ENCODE results near the gene DGLUCY. TPM values are rescaled to one million over a fixed set of nuclear protein-coding genes. Genes with fewer than 3 reads are reported as not detected.
"Not testable (repeated sequence)": the region's sequence is repeated elsewhere in the genome, so short reads cannot be mapped to it uniquely, and the experiment has no call there.

DGLUCY gene
- polyA plus RNA-seq, 3 donors from 2014 or later: 31.8 to 71.6 (median 50.5) TPM

- Mint-ChIP-seq H3K36me3 (peaks cover 0 to 7% (median 4%) of the 10 kb centered on the region in 3 donors), H3K4me3 (no peak overlapping the region)
These were observed 23.1 kb upstream of the DGLUCY start for GRCh38 chr14:91090743-91091142.

DNA sequence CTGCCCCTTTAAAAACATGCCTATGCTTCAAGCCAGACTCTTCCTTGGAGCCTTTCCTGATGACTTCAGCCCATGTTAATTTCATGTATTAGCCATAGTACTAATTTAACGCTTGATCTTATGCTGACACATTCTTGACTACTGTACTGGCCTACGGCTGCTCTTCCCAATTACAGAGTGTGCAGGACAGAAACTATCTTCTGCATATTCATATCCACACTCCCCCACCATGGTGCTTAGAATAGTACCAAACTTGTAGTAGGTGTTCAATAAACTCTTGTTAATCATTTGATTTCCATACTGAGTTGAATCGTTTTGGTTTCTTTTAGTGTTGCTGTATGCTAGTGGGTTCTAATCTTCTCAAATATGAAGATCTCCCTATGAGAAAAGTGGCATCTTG is 21.8 kb upstream of the DGLUCY start:
- Mint-ChIP-seq H3K36me3 (peaks cover 0 to 7% (median 4%) of the 10 kb centered on the region in 3 donors), H3K9me3 (no peaks in the 10 kb centered on the region), H3K4me1 (no peaks in the 10 kb centered on the region), H3K27me3 (ENCODE audit: low read depth in 3 of 3) (peaks cover 0 to 1% (median 1%) of the 10 kb centered on the region in 3 donors), H3K27ac (peak overlapping the region in 1 of 6 donors; percentile 20), H3K4me3 (no peak overlapping the region)
- no peak for DNase-seq

More at GRCh38 chr14:91090743-91091142, 23.1 kb upstream of the DGLUCY start:
- Mint-ChIP-seq H3K27ac (no peak overlapping the region), H3K27me3 (ENCODE audit: low read depth in 3 of 3) (peaks cover 0 to 4% (median 0%) of the 10 kb centered on the region in 3 donors), H3K4me1 (no peaks in the 10 kb centered on the region), H3K9me3 (no peaks in the 10 kb centered on the region)
- DNase-seq: no peak

DNA sequence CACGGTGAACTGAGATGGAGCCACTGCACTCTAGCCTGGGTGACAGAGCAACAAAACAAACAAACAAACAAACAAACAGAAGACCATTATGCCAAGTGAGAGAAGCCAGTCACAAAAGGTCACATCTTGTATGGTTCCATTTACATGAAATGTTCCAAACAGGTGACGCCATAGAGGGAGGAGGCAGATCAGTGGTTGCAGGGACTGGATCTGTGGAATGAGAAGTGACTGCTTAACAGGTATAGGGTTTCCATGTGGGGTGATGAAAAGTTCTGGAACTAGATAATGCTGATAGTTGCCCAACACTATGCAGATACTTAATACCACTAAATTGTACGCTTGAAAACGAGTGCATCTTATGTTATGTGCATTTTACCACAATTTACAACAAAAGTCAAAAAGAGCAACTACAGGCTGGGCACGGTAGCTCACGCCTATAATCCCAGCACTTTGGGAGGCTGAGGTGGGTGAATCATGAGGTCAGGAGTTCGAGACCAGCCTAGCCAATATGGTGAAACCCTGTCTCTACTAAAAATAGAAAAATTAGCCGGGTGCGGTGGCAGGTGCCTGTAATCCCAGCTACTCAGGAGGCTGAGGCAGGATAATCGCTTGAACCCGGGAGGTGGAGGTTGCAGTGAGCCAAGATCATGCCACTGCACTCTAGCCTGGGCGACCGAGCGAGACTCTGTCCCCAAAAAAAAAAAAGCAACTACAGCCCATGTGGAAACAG is 20.0 kb upstream of the DGLUCY start:
- H3K4me3 Mint-ChIP-seq; H3K9me3 Mint-ChIP-seq; H3K36me3 Mint-ChIP-seq; H3K4me1 Mint-ChIP-seq; H3K27me3 Mint-ChIP-seq (ENCODE audit: low read depth in 3 of 3); DNase-seq: not testable (repeated sequence)
- peak overlapping the region in 1 of 6 donors; percentile 41 for H3K27ac Mint-ChIP-seq

DNA sequence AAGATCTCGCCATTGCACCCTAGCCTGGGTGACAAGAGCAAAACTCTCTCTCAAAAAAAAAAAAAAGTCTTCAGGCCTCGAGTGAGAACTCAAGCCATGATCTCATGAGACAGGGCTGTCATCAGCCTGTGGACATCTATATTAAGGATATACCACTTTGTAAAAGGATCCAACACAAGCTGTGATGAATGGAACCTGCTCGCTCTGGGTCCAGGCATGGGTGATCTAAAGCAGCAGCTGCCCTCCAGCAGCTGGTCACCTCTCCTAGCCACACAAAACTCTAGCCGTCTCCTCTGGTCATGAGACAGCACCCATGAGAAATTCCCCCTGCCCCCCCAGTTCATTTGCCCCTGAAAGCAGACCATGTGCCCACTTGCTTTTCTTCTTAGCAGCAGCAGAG is 19.1 kb upstream of the DGLUCY start:
- Mint-ChIP-seq H3K36me3 (peaks cover 0 to 7% (median 3%) of the 10 kb centered on the region in 3 donors), H3K4me1 (no peaks in the 10 kb centered on the region), H3K27ac (no peak overlapping the region), H3K27me3 (ENCODE audit: low read depth in 3 of 3) (peaks cover 0 to 1% (median 0%) of the 10 kb centered on the region in 3 donors), H3K9me3 (no peaks in the 10 kb centered on the region), H3K4me3 (no peak overlapping the region)
- no peak for DNase-seq

- H3K27ac Mint-ChIP-seq: no peak overlapping the region
- H3K27me3 Mint-ChIP-seq (ENCODE audit: low read depth in 3 of 3): peaks cover 0 to 1% (median 0%) of the 10 kb centered on the region in 3 donors
- no peak overlapping the region for H3K4me3 Mint-ChIP-seq
- H3K4me1 Mint-ChIP-seq: no peaks in the 10 kb centered on the region
- no peak for DNase-seq
- H3K9me3 Mint-ChIP-seq: no peaks in the 10 kb centered on the region
- peaks cover 0 to 7% (median 3%) of the 10 kb centered on the region in 3 donors for H3K36me3 Mint-ChIP-seq
These were observed 18.7 kb upstream of the DGLUCY start for GRCh38 chr14:91095178-91095577.

GRCh38 chr14:91097657-91098056 is 16.2 kb upstream of the DGLUCY start:
- H3K4me3 Mint-ChIP-seq; H3K27me3 Mint-ChIP-seq (ENCODE audit: low read depth in 3 of 3); H3K9me3 Mint-ChIP-seq; H3K36me3 Mint-ChIP-seq; DNase-seq; H3K4me1 Mint-ChIP-seq: not testable (repeated sequence)
- peak overlapping the region in 1 of 6 donors; percentile 40 for H3K27ac Mint-ChIP-seq

GRCh38 chr14:91098591-91098990 is 15.3 kb upstream of the DGLUCY start:
- Mint-ChIP-seq H3K4me3 (no peak overlapping the region), H3K27me3 (ENCODE audit: low read depth in 3 of 3) (peaks cover 0 to 3% (median 0%) of the 10 kb centered on the region in 3 donors), H3K9me3 (no peaks in the 10 kb centered on the region), H3K27ac (no peak overlapping the region), H3K4me1 (no peaks in the 10 kb centered on the region), H3K36me3 (peaks cover 0 to 3% (median 3%) of the 10 kb centered on the region in 3 donors)
- DNase-seq: no peak

DNA sequence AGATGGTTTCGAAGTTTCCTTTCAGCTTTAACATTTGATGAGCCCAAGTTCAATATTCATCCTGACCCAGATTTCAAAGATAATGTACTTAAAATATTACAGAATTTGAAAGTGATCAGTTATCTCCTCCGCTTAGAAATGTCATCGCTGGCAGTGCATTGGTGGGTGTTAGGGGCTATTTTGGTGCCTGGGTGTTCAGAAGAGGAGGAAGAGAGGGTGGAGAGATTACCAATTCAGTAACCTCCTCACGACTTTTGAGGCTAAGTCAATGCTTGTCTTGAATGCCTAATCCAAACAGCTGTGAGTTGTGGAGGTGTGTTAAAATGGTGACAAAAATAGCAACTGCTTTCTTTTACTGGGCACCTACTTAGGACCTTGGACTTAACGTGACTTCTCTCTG is 13.8 kb upstream of the DGLUCY start:
- Mint-ChIP-seq H3K27me3 (ENCODE audit: low read depth in 3 of 3) (peaks cover 0 to 3% (median 2%) of the 10 kb centered on the region in 3 donors), H3K27ac (no peak overlapping the region), H3K9me3 (no peaks in the 10 kb centered on the region), H3K4me3 (no peak overlapping the region), H3K4me1 (no peaks in the 10 kb centered on the region), H3K36me3 (peaks cover 0 to 3% (median 0%) of the 10 kb centered on the region in 3 donors)
- DNase-seq: no peak

DNA sequence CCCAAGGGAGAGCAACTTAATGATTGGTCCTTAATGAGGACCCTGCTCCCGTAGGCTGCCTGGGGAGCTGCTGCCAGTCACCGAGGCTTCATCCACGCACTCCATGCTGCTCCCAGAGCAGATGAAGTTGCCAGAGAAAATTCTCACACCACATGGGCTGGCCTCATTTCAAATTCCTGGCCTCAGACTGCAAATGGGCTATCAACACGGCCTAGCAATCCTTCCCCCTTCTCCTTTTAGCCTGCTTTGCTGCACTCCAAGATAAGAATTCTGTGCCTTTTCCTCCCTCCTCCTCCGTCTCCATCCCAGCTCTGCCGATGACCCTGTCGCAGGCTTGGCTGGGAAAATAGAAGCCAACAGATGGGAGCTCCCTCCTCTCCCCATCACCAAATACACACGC is 10.8 kb upstream of the DGLUCY start:
- Mint-ChIP-seq H3K9me3 (no peaks in the 10 kb centered on the region), H3K4me1 (peaks cover 6 to 8% of the 10 kb centered on the region in 2 donors), H3K27ac (peak overlapping the region in 2 of 6 donors; percentile 0 to 63), H3K27me3 (ENCODE audit: low read depth in 3 of 3) (peaks cover 0 to 4% (median 2%) of the 10 kb centered on the region in 3 donors), H3K36me3 (no peaks in the 10 kb centered on the region), H3K4me3 (no peak overlapping the region)
- no peak for DNase-seq

- no peaks in the 10 kb centered on the region for H3K9me3 Mint-ChIP-seq
- H3K36me3 Mint-ChIP-seq: no peaks in the 10 kb centered on the region
- peak overlapping the region; percentile 71 to 85 (median 80) for H3K27ac Mint-ChIP-seq
- no peak for DNase-seq
- H3K4me1 Mint-ChIP-seq: peaks cover 44 to 48% of the 10 kb centered on the region in 2 donors
- peaks cover 2 to 9% (median 2%) of the 10 kb centered on the region in 3 donors for H3K27me3 Mint-ChIP-seq (ENCODE audit: low read depth in 3 of 3)
- peak overlapping the region; percentile 29 to 58 (median 42) for H3K4me3 Mint-ChIP-seq
These were observed 4.8 kb upstream of the DGLUCY start for GRCh38 chr14:91108941-91109611.

DNA sequence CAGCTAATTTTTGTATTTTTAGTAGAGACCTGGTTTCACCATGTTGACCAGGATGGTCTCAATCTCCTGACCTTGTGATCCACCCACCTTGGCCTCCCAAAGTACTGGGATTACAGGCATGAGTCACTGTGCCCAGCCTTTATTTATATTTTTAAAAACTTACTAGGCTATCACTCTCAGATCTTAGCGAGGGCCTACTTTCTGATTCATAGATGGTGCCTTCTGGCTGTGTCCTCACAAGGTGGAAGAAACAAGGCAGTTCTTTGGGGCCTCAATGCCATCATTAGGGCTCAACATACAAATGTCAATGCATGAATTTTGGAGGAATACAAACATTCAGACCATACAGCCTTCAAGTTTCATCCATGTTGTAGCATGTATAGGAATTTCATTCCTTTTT is 2.4 kb upstream of the DGLUCY start:
- Mint-ChIP-seq H3K4me3 (no peak overlapping the region), H3K4me1 (peaks cover 66 to 72% of the 10 kb centered on the region in 2 donors), H3K9me3 (no peaks in the 10 kb centered on the region), H3K27me3 (ENCODE audit: low read depth in 3 of 3) (peaks cover 0 to 15% (median 2%) of the 10 kb centered on the region in 3 donors), H3K27ac (no peak overlapping the region), H3K36me3 (peaks cover 0 to 3% (median 0%) of the 10 kb centered on the region in 3 donors)
- DNase-seq: no peak

GRCh38 chr14:91112194-91112593 is 1.7 kb upstream of the DGLUCY start:
- Mint-ChIP-seq H3K9me3 (no peaks in the 10 kb centered on the region), H3K4me1 (peaks cover 74 to 79% of the 10 kb centered on the region in 2 donors), H3K4me3 (peak overlapping the region; percentile 46 to 68 (median 51)), H3K36me3 (peaks cover 0 to 4% (median under 1%) of the 10 kb centered on the region in 3 donors), H3K27me3 (ENCODE audit: low read depth in 3 of 3) (peaks cover 0 to 17% (median 2%) of the 10 kb centered on the region in 3 donors), H3K27ac (peak overlapping the region; percentile 41 to 78 (median 61))
- DNase-seq: no peak

DNA sequence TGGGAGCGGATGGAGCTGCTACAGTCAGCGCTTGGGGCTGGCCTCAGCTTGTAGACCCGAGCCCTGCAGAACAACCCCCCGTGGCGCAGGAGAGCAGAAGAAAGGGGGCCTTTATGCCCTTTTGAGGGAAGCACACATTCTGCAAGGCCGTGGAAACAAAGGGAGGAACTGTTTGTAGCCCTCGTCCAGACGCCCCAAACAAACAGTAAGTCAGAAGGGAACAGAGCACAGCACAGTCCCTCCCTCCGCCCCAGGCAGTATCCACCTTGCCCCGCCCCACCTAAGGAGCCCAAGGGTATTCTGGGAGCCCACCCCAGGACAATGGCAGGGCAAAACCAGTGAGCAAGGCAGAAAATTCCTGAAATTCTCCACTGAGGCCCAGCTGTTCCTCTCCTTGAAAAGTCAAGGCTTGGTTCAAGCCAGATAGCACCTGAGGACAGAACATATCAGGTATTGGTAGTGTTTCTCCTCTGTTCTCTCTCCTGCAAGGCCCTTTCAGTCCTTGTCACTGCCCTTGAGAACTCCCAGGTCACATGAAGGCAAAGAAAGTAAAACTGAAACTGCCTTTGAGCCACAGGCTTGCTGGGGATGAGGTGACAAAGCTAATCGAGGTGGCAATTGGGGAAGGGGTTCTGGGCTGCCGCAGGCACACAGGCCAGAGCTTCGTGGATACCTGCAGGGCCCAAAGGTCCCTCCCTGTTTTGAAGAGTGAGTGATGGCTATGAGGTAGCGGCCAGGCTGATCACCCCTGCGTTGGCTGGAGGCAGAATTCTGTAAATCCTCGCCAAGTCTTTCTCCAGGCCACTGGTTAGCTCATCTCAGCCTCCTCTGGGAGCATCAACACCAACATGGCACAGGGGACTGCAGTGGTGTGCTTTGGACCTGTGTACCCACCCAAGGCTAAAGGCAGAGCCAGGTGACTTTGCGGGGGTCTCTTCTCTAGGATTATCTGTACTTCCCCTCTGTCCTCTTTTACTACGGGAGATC is 499 bp downstream of the DGLUCY start:
- DNase-seq: peak; percentile 73 to 75 (median 73)
- Mint-ChIP-seq H3K9me3 (no peaks in the 10 kb centered on the region), H3K4me3 (peak overlapping the region; percentile 93 to 99 (median 95))

More for the DNA sequence above, 499 bp downstream of the DGLUCY start:
- Mint-ChIP-seq H3K36me3 (peaks cover 16 to 22% (median 19%) of the 10 kb centered on the region in 3 donors), H3K27me3 (ENCODE audit: low read depth in 3 of 3) (peaks cover 0 to 15% (median 3%) of the 10 kb centered on the region in 3 donors), H3K4me1 (peaks cover 75 to 80% of the 10 kb centered on the region in 2 donors), H3K27ac (peak overlapping the region; percentile 95 to 99 (median 97))

All from immature natural killer cell (primary cell).